ENCODE measurements around the gene BHMT2. TPM values are rescaled to one million over a fixed set of nuclear protein-coding genes. Genes with fewer than 3 reads are reported as not detected.

BHMT2 gene
- total RNA-seq, 1 donor from 2014 or later = 3.1 TPM

- DNase-seq (ENCODE audit: low read depth in 2 of 2) = no peak
Observed at GRCh38 chr5:79119486-79119885, 49.9 kb downstream of the BHMT2 start.

- no peak for DNase-seq (ENCODE audit: low read depth in 2 of 2)
Observed at GRCh38 chr5:79120221-79120620, 50.7 kb downstream of the BHMT2 start.

- DNase-seq (ENCODE audit: low read depth in 2 of 2) = no peak
Observed at GRCh38 chr5:79122973-79123372, 53.4 kb downstream of the BHMT2 start.

- no peak for DNase-seq (ENCODE audit: low read depth in 2 of 2)
Observed at GRCh38 chr5:79124607-79125006, 55.0 kb downstream of the BHMT2 start.

- DNase-seq (ENCODE audit: low read depth in 2 of 2) = no peak
Observed at GRCh38 chr5:79130781-79131180, 61.2 kb downstream of the BHMT2 start.

GRCh38 chr5:79133121-79133656 is 63.6 kb downstream of the BHMT2 start:
- DNase-seq (ENCODE audit: low read depth in 2 of 2) = peak; percentile 31 to 43

- peak in 1 of 2 donors; percentile 75 for DNase-seq (ENCODE audit: low read depth in 2 of 2)
Observed at GRCh38 chr5:79133657-79134451, 64.3 kb downstream of the BHMT2 start.

- no peak for DNase-seq (ENCODE audit: low read depth in 2 of 2)
Observed at GRCh38 chr5:79135790-79136553, 66.4 kb downstream of the BHMT2 start.

- DNase-seq (ENCODE audit: low read depth in 2 of 2) = no peak
Observed at GRCh38 chr5:79136618-79137017, 67.1 kb downstream of the BHMT2 start.

Other genes with a start within 250 kb of the BHMT2 start
- 7.2 and 12.3 TPM in 2 replicates for gene ARSB, start 84.5 kb upstream of the BHMT2 start, total RNA-seq
- gene DMGDH, start 93 bp upstream of the BHMT2 start, total RNA-seq = 0.51 and 0.76 TPM in 2 replicates
- gene BHMT, start 42.0 kb downstream of the BHMT2 start, total RNA-seq = not detected in 2 replicates
- 9.1 and 10.1 TPM in 2 replicates for gene JMY, start 166.4 kb downstream of the BHMT2 start, total RNA-seq

Measured in dermis microvascular lymphatic vessel endothelial cell (primary cell).